GM12891 (cell line): ENCODE results near the gene ARHGEF28.

Source experiments
- POLR2A ChIP-seq: IDR thresholded peaks from 2 replicates; pipeline ENCODE4 v1.6.1; 2011; ENCODE audit warnings: low read depth, low read length, control low read depth
- POLR2AphosphoS5 ChIP-seq: IDR thresholded peaks from 2 replicates; pipeline ENCODE4 v1.6.1; 2011; ENCODE audit warnings: low read depth, low read length, control low read depth
- TAF1 ChIP-seq: IDR thresholded peaks from 2 replicates; pipeline ENCODE4 v1.6.1; 2011; ENCODE audit warnings: low read depth, low read length, control low read depth

DNA sequence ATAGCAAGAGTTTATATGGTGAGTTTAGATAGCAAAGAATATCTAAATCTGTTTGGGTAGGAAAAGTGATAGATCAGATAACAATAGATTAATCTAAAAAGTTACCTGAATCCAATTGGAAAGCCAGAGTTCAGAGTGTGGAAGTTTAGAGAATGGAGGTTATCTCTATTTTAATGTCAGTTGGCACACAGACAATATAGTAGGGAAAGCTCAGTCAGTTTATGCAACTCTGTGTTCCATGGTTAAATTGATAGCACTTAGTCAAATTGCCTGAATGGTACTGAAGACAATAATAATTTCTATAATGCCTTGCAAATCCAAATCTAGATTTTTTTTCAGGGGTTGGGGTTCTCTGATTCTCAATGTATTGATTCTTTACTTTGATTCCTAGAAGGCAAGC, 77.0 kb downstream of the ARHGEF28 start:
- TF ChIP-seq POLR2A = no peak
- TF ChIP-seq TAF1 = no peak
- no peak for TF ChIP-seq POLR2AphosphoS5
